Left renal pelvis (tissue), 4 donors: ENCODE measurements around the gene SKAP2. TPM values are rescaled to one million over a fixed set of nuclear protein-coding genes. Genes with fewer than 3 reads are reported as not detected.

ENCODE experiments used
- DNase-seq, 4 donors: peaks; one replicate each; pipeline ENCODE4 v3.0.0-alpha.2; 2013; ENCODE audit warnings: low read depth in 4 of 4, low spot score in 3 of 4
- polyA plus RNA-seq, 4 donors: library from polyadenylated mRNA; unstranded; fragments of 120-200 nt; gene quantifications; one replicate each; pipeline ENCODE4 v1.2.1, GENCODE V29; 2013; ENCODE audit not compliant: insufficient read length in 4 of 4

Gene SKAP2
- polyA plus RNA-seq, 4 donors, result 20.1 to 37.2 (median 25.6) TPM

DNA sequence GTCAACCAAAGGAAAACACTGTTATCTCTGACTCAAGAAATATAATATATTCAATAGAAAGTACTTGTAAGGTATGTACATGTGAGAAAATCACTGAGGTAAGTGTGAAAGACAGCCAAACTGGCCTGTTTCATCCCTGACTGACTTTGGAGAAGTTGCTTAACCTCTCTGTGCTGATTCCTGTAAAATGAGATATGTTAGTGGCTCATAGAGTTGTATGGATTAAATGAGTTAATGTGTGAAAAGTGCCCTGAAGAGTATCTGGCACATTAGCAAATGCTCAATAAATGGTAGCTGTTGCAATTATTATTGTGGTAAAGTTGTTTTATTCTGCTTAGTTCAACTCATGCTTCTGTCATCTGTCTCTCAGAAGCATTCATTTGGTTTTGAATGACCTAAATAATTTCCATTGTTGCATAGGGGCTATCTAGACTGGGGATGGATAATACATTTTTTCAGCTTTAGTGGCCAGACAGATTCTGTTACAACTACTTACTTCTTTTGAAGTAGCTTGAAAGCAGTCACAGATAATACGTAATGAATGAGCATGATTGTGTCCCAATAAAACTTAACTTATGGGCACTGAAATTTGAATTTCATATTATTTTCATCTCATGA is 84.3 kb downstream of the SKAP2 start:
- DNase-seq, result no peak

DNA sequence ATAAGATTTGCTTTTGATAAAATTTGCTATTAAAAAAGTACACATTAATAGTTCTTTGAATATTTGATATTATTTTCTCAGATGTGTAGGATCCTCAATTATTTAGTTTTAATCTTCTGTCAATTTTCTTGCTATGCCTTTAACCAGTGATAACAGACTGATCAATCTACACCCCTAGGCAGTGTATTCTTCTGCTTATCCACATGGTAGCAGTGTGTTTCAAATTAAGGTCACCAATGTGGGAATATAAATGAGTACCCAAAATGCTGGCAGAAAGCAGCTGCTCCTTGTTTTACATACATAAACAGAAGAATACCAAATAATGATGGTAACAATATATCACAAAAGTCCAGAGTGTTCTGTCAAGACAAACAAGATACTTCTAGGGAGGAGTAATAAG is 87.0 kb downstream of the SKAP2 start:
- no peak for DNase-seq

DNA sequence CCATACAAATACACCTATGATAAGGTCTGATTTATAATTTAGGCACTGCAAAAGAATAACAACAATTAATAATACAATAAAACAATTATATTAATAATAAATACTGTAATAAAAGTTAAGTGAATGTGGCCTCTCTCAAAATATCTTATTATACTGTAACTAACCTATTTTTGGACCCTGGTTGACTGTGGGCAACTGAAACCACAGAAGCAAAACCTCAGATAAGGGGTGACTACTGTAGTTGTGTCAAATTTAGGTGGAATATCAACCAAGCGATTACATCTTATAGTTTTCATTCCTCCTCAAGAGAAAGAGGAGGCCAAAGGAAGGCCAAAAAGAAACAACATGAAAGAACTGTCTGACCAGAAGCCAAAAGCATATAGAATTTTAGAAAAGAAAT is 103.9 kb downstream of the SKAP2 start:
- DNase-seq, result no peak

DNA sequence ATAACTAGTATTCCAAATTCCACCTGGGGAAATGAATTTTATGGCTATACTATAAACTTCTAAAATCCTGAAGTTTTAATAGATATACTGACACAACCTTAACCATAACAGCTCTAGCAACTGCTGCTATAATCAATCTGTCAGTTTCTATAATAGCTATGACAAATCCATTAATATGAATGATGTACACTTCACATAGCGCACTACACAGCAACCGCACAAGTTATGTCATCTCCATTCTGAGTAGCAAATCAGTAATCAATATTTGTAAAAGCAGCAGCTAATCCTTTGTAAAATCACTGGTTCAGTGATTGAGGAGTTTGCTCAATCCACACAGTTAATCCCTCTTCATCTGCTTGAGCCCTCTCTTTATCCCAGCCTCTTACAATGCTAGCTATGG is 105.3 kb downstream of the SKAP2 start:
- no peak for DNase-seq

DNA sequence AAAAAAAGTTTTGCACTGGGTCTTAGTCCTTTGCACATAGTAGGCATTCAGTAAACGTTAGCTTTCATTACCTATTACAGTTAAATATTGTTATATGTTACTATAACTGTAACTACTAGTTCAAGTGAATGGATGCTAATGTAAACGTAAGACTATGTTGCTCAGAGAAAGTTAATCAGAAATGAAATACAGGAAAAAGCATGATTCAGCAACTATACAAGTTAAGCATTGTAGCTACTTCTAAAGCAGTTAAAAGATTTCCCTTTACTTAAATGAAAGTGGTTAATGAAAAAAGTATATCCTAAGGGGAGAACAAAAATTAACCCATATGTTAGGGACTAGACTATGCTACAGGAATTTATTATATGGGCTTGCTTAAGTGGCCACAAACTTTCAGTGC is 121.2 kb downstream of the SKAP2 start:
- no peak for DNase-seq

DNA sequence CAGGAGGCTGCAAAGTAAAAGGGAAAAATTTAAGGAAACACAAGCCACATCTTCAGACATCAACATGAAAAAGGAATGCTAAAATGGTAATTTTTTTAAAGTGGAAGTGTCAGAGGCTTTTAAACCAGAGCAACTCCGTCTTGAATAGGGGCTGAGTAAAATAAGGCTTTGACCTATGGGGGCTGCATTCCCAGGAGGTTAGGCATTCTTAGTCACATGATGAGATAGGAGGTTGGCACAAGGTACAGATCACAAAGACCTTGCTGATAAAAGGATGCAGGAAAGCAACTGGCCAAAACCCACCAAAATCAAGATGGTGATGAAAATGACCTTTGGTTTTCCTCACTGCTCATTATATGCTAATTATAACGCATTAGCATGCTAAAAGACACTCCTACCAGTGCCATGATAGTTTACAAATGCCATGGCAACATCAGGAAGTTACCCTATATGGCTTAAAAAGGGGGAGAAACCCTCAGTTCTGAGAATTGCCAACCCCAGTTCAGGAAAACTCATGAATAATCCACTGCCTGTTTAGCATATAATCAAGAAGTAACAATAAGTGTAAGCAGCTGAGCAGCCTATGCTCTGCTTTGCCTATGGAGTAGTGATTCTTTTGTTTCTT is 128.3 kb downstream of the SKAP2 start:
- DNase-seq, result no peak

DNA sequence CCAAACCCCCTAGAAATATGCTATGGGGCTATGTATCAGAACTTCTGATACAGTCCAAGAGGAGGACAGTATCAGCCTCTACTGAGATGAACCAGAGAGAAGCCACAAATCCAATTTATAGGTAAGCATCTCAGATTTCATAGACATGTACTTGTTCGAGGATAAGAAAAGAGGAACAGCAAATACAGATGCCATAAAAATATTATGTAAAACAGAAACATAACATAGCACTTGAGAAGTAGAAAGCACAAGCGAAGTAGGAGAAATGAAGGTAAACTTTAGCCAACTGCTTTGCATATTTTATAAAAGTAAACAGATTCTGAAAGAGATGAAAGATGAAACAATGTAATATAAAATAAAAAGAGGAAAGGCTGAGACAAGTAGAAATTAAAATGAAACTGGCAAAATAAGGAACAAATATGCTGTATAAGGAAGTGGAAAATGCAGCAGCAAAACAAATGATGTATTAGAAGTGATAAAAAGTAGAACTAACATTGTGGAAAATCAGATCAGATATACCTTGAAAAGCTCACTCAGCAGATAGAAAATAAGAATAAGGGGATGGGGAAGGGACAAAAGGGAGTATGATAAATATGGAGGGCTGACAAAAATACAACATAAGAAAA is 135.1 kb downstream of the SKAP2 start:
- no peak for DNase-seq

DNA sequence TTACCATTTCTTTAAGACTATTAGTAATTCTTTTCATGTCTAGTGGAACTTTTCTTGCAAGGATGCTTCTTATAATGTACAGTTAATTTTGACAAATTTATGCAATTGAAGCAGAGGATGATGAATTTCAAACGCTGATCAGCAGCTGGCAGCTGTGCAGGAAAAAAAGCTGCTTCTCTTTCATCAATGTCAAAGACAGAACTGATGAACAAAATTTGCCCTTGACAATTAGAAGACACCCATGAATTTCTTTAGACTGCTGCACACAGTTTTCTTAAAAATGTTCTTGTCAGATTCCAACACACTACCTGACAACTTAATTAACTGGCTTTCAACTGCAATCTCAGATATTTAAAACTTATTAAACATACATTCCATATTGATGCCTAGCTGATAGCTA is 138.3 kb downstream of the SKAP2 start:
- DNase-seq, result no peak

DNA sequence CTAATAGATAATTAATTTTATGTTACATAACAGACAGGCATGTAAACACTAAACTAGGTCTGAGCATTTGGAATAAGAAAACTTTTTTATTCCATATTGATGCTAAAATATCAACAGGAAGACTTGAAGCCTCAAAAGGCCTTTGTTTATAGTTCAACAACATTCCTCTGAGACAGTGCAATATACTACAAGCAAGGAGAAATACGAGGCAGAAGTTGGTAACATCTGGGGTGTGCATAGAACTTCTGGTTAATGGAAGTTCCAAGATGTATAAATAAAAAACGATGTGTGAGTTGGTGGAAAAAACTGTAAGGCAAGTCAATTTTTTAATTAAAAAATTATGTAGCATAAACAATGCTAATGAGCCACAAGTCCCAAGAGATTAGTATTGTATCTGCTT is 139.6 kb downstream of the SKAP2 start:
- no peak for DNase-seq

DNA sequence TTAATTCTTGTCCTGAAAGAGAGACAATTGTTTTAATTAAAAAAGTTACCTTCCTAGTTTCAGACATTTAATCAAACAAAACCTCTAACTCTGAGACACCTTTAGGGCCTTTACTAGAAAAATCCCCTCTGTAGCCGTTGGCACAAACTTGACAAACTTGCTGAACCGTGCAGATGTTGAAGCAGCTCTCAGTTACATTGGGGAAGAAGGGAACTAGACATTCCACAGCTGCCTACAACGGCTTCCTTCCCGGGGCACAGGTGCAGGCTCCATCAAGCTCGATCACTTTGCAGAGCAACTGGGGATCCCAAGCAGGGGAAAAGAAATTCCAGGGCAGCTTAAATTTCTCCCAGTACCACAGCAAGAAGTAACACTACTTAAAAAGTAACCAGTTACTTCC is 141.3 kb downstream of the SKAP2 start:
- peak in 1 of 4 donors; percentile 7 for DNase-seq

DNA sequence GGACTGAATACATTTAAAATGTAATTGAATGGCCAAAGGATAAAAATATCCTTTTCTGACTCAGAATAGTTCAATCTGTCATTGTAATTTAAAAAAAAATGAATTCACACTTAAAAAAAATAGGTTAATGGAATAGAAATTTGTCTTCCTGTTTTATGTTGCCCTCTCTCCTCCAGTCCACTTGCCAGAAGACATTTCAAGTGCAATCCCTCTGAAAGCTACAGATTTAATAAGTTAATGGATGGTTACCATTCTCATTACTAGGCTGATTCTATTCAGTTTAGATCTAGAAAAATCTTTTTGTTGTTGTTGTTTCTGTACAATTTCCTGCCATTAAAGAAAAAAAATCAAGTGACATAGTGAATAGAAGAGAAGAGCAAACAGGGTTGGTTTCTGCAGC is 142.9 kb downstream of the SKAP2 start:
- no peak for DNase-seq

DNA sequence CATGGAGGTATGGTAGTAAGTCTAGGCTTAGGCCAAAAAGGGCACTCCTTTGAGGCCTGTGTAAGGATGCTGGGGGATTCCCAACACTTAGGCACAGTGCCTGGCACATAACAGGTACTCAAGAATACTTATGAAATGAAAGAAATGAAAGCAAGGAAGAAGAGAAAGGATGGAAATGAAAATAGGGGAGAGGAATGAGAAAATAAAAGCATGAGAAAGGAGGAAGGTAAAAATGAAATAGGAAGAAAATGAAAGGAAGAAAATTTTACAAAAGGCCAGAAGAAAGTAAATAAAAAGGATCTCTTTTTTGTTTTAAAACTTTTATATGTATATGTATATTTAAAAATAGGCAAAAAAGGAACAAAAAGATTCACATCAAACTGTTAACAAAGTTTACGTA is 146.3 kb downstream of the SKAP2 start:
- no peak for DNase-seq

DNA sequence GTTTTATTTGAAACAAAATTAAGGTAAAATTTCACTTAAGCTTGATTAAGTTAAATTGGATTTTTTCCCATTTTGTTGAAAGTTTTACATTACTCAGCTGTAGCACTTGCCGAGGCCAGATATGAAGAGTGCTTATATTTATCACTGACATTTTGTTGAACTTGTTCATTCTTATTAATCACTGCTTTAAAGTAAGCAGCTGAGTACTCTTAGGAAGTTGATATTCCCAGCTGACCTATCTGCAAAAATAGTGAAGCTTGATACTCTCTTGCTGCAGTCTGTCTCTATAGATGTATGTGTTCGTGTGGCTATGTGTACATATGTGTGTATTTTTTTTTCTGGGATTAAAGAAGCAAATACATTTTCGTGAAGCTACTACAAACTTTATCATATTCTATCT is 150.0 kb downstream of the SKAP2 start:
- DNase-seq, result no peak

DNA sequence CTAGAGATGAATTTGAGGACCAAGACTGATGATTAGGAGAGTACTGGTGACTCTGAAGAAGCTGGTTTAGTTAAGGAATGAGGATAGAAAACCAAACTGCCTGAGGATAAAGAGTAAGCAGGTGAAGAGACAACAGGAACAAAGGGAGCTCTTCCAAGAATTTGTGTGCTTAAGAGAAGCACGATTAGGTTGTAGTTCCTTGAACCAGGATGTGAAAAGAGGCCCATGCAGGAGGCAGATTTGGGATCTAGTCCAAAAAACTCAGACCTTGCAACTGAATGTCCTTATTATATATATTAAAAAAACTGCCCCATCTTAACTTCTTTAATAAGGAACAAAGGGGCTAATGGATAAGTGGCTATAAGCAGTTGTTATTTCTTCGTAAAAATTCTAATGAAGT is 150.4 kb downstream of the SKAP2 start:
- DNase-seq, result no peak

DNA sequence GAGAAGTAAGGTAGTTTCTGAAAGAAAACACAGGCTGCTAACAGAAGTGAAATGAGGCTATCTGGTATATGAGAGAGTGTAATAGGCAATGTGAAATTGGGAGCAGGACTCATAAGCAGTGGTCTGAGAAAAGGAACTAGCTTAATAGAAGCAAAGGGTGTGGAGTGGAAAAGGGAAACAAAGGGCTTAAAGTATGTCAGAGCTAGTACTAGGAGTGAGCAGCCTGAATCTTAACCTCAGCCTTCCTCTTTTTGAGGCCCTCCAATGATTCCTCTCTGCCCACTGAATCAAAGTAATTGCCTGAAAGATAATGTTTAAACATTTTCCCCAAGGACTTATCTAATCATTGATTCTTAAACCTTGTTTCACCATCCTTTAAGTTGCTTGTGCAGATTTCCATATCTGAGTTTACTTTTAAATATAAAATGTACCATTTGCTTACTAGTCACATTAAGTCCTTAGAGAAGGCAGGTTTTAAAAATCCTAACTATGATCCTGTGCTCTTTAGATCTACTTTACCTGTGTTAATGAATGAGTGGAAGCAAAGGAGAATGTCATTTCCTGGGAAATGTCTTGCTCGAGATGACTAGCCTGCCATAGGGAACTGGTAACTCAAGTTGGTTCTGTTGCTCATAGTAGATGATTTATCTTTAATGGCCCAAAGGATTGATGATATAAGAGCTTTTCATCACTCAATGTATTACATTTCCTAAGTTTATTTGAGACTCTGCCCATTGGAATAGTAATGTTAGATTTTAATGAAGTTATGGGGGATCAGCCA is 155.0 kb downstream of the SKAP2 start:
- DNase-seq, result no peak

DNA sequence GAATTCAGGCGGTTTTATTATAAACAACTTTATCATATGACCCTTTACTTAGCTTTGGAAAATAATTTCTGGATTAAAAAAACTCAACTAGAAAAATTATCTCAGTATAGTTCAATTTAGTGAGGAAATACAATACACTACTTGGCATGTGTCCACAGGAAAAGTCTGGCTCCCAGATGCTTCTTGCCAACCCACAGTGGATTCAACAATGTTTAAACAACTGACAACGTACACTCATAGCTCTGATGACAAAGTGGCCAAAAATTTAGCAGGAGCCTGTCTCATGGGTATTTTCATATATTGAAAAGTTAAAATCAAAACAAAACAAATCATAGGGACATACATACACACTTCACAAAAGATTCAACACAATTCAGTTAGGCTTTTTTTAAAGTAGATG is 158.8 kb downstream of the SKAP2 start:
- no peak for DNase-seq

DNA sequence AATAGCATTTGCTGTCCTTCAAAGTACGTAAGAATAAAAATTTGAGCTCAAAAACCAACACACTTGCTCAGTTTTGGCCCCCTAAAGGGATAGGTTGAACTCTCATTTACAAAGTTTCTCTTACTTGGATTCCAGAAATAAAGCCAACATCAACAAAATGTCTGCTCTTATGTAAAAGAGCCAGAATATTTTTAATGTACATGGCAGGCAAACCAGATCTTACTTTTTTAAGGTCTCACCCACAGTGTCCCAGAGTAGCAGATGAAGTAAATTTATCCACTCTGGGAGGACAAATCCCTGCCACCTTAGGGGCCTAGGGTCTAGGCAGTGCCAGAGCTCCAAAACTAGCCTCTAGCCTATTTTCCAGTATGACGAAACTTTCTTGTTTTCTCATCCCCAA is 159.6 kb downstream of the SKAP2 start:
- DNase-seq, result no peak

DNA sequence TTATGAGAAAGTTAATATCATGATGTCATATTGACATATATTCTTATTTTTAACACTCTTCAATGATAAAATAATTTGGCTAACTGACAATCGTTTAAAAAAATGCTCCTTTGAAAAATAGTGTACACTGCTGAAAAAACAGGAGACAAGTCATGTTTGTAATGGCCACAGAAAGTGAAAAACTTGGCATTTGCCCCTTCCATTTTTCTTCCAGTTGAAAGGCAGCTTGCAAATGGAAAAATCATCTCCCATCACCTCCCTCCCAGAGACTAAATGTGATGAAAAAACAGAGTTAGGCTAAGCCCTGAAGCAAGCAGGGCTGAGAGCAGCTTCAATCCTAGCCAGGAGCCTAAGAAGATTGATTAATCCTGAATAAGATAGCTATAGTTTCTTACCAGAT is 160.4 kb downstream of the SKAP2 start:
- DNase-seq, result no peak

DNA sequence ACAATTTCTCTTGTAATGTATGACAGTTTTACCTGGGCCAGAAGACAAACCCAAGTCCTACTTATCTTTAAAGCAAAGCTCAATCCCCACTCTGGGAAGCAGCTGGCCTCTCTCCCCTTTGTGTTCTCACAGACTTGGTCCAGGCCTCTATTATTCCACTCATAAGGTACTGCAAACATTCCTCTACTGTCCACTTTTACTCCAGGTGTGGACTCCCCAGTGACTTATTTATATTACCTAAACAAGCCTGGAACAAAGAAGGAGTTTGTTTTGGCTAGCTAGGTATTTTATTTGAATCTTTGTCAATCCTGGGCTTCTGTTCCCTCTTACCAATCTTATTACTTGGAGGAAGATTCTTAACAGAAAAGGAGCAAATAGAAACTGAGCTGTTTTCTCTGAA is 163.5 kb downstream of the SKAP2 start:
- DNase-seq, result no peak

DNA sequence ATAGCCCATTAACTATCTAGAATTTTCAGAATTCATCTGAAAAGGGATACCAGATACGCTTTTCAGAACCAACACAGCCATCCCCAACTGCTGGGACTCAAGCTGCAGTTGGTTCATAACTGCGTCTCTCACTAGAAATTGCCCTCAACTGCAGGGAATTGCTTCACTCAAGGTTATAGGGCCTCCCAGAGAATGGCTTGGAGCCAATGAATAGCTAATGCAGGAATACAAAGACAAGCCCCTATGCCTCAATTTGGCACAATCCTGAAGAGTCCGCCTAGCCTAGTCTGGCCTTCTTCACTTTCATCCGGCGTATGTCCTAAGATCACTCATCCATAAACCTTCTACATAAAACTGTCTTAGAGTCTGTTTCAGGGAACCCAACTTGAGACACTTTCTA is 164.0 kb downstream of the SKAP2 start:
- no peak for DNase-seq

DNA sequence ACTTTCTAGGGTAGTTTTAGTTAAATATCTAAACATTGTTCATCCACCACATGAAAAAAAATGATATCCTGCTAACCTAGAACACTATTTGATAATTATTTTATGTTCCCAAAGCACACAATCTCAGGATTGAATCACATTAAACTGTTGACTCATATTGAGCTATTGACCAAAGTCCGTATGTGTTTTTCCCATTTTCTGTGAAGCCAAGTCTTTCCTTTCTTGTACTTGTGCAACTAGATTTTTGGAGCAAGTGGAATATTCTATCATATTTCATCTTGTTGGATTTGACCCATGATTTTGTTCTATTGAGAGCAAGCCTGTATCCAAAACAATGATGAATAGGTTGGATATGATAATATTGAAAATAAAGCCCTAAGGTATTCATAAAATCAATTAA is 164.6 kb downstream of the SKAP2 start:
- DNase-seq, result no peak

DNA sequence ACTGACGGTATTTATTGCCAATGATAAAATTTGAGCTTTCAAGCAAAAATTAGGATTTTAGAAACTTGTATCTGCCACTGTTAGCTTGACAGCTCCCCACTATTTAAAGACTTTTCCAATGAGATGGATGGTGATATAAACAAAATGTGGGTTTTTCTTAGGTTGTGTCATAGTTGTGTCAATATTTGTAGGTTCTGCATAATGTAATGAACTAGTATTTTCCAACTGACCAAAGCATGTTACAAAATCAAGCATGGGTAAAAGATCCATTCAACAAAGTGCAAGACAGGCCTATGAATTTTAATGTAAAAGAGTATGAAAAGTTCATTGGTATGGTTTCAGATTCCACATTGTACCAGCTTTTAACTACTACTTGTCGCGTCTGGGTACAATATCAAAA is 165.6 kb downstream of the SKAP2 start:
- DNase-seq, result no peak
